CD4-positive, alpha-beta T cell treated with Interleukin-6 for 4 hours (primary cell): ENCODE results near the gene CES3.
"Not testable (repeated sequence)": the region's sequence is repeated elsewhere in the genome, so short reads cannot be mapped to it uniquely, and the experiment has no call there.

Experiments
- DNase-seq: peaks from one replicate; pipeline ENCODE4 v3.0.0-alpha.2; 2020; ENCODE audit warnings: mixed read lengths

CES3 gene

GRCh38 chr16:66973716-66974115 lies 12.7 kb downstream of the CES3 start:
- no peak for DNase-seq

- DNase-seq, result not testable (repeated sequence)
These were observed 13.3 kb downstream of the CES3 start for GRCh38 chr16:66974156-66974931.

GRCh38 chr16:66974932-66975246 lies 13.8 kb downstream of the CES3 start:
- peak; percentile 46 for DNase-seq

- no peak for DNase-seq
These were observed 14.3 kb downstream of the CES3 start for GRCh38 chr16:66975302-66975893.

GRCh38 chr16:66976746-66977145 lies 15.7 kb downstream of the CES3 start:
- DNase-seq, result no peak

- DNase-seq, result peak; percentile 93
These were observed 16.5 kb downstream of the CES3 start for GRCh38 chr16:66977341-66978113.

- no peak for DNase-seq
These were observed 18.1 kb downstream of the CES3 start for GRCh38 chr16:66979011-66979717.

- no peak for DNase-seq
These were observed 22.0 kb downstream of the CES3 start for GRCh38 chr16:66983033-66983432.

- no peak for DNase-seq
These were observed 23.8 kb downstream of the CES3 start for GRCh38 chr16:66984892-66985311.

GRCh38 chr16:66986559-66986958 lies 25.5 kb downstream of the CES3 start:
- no peak for DNase-seq

GRCh38 chr16:66988197-66988788 lies 27.2 kb downstream of the CES3 start, which contains the start of gene CES4A:
TSS of gene CES4A (plus strand) at chr16:66988589. CDS start at chr16:66988773, 184 bp downstream.
- DNase-seq, result no peak

- DNase-seq, result no peak
These were observed 30.5 kb downstream of the CES3 start for GRCh38 chr16:66991545-66992077.

GRCh38 chr16:66993558-66993957 lies 32.5 kb downstream of the CES3 start:
- not testable (repeated sequence) for DNase-seq

GRCh38 chr16:66996324-66996982 lies 35.4 kb downstream of the CES3 start:
- no peak for DNase-seq

GRCh38 chr16:66996983-66997358 lies 35.9 kb downstream of the CES3 start:
- DNase-seq, result no peak

- peak; percentile 68 for DNase-seq
These were observed 39.6 kb downstream of the CES3 start for GRCh38 chr16:67000384-67001351.

- no peak for DNase-seq
These were observed 40.7 kb downstream of the CES3 start for GRCh38 chr16:67001726-67002125.

GRCh38 chr16:67006930-67007658 lies 46.0 kb downstream of the CES3 start:
- DNase-seq, result no peak

GRCh38 chr16:67009158-67009557 lies 48.1 kb downstream of the CES3 start:
- DNase-seq, result no peak

- no peak for DNase-seq
These were observed 50.2 kb downstream of the CES3 start for GRCh38 chr16:67011274-67011673.
